HG02970 (cell line): ENCODE measurements around the gene DNM1.

Experiments used
- ATAC-seq: cut with Tn5 transposase; IDR thresholded peaks from one replicate; pipeline ENCODE4 v1.9.1; 2021; ENCODE audit warnings: mild to moderate bottlenecking, moderate library complexity, moderate number of reproducible peaks; ENCODE audit not compliant: unreplicated experiment, low FRiP score

Gene DNM1

DNA sequence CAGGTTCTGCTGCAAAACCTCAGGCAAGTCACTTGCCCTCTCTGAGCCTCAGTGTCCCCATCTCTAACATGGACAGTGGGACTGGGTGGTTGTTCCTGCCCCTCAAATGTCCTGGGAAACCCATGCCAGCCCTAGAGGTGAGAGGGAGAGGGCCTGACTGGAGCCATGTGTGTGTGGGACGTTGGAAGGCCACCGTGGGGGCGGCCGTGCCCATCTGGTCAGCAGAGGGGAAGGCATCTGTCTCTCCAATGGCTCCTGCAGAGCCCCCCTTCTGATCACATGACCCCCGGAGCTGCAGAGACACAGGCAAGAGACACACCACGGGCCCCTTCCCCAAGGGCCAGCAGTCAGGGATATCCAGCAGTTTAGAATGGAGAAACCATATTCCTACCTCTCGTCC is 1.7 kb downstream of the DNM1 start:
- no peak for ATAC-seq

DNA sequence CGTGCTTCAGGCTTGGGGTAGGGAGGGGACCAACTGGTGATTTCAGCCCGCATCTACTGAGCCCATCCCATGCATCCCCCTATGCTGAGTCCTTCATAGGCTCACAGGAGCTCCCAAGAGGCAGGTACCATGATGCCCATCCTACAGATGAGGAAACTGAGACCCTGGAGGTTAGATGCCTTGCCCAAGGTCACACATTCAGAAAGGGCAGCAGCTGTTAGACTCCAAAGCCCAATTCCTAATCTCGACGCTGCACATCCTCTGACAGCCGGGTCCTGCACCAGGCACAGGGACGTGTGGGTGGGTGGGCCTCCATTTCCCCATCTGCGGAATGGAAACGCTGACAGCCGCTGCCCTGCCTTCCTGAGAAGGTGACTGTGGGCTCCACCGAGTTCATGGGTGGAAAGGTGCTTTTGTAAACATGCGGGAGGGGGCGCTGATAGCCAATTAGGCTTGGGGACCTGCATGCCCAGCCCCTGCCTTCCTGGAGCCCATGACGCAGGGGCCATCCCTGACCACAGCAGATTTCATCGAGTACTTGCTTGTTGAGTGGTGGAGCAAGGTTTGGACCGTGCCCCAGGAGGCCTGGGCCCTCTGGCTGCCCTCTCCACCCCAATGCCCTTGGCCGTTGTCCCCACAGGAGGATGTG is 2.2 kb downstream of the DNM1 start:
- no peak for ATAC-seq

DNA sequence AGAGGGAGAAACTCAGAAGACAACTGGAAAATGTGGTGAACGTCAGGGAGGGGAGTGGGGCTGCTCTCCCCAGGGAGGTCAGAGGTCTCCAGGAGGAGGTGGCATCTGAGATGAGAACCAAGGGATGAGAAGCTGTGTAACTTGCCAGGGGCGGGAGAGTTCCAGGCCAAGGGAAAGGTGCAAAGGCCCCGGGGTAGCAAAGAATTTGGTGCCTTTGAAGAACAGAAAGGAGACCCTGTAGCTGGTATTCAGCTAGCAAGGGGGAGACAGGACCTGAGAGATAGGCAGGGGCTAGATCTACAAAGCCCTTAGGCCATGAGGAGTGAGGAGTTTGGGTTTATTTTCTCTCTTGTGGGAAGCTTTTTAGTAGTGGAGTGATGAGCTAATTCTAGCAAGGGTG is 3.3 kb downstream of the DNM1 start:
- no peak for ATAC-seq

DNA sequence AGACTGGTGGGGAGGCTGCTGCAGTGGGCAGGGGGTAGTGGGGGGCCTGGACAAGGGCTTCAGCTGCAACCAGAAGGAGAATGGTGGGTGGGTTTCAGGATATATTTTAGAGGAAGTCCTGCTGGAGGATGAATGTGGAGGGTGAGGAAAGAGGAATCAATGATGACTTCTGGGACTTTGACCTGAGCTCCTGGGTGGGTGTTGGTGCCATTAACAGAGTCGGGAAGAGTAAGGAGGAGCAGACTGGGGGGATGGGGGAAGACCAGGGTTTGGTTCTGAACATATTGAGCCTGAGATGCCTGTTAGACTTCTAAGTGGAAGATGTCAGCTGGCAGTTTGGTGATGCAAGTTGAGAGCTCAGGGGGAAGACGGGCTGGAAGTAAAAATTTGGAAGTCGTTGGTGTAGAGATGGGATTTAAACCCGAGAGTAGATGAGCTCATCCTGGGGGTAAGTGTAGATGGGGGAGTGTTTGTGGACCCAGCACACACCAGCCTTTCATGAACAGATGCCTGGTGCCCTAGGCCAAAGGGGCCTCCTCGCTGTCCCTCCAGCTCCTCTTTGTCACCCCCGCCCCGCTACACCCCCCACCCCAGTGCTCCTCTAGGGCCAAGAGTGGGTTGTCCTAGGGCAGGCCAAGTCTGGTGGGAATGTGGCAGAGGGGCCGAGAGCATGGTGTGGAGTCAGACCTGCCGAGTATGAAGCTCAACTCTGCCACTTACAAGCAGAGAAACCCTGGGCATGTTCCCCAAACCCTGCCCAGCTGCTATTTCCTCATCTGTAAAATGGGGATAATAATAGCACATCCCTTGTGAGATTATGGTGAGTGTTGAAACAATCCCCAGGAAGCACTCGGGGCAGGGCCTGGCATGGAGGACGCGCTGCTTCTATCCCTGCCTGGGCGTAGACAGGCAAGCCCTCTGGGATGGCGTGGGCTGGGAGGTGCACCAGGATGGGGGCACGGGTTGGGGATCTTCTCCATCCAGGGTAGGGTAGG is 4.0 kb downstream of the DNM1 start:
- no peak for ATAC-seq

DNA sequence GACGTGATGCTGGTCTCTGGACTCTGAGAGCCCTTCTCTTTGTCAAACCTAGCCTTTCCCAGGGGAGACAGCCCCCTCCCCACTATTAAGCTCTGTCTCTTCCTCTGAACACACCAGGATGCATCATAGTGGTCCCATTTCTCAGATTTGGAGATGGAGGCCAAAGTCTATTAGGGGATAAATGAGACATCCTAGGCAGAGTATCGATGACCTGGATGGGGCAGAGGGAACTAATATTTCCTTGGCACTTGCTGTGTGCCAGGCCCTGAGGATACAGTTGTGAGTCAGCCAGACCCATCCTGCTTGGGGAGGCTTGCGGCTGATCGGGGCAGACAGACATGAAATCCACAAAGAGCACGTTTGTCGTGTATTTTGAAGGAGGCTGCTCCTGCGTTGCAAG is 5.2 kb downstream of the DNM1 start:
- no peak for ATAC-seq

DNA sequence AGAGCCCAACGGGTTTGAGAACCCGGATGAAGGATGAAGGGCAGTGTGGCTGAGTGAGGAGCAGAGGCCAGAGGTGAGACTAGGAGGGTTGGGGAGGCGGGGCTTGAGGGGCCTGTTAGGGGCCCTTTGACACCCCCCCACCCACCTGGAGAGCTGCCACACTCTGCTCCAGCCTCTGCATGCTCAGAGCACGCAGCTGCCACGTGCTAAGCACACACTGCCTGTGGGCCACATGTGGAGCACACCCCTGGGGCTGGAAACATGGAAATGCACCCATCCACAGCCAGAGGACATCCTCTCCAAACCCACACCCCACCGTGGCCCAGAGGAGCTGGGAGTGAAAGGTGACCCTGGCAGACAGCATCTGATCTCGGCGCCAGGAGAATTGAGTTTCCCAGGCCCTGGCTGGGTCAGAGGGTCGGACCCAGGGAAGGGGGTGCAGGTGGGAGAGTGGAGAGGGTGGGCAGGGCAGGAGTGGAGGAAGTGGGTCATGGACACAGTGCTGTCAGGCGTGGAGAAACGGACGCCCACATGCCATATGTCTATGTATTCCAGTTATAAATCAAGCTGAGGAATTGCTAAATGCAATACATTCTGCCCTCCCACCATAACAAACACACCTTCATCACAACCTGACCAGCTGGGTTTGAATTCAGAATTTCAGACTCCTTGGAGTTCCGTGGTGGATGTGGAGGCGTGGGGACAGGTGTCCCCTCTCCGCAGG is 5.9 kb downstream of the DNM1 start:
- no peak for ATAC-seq

DNA sequence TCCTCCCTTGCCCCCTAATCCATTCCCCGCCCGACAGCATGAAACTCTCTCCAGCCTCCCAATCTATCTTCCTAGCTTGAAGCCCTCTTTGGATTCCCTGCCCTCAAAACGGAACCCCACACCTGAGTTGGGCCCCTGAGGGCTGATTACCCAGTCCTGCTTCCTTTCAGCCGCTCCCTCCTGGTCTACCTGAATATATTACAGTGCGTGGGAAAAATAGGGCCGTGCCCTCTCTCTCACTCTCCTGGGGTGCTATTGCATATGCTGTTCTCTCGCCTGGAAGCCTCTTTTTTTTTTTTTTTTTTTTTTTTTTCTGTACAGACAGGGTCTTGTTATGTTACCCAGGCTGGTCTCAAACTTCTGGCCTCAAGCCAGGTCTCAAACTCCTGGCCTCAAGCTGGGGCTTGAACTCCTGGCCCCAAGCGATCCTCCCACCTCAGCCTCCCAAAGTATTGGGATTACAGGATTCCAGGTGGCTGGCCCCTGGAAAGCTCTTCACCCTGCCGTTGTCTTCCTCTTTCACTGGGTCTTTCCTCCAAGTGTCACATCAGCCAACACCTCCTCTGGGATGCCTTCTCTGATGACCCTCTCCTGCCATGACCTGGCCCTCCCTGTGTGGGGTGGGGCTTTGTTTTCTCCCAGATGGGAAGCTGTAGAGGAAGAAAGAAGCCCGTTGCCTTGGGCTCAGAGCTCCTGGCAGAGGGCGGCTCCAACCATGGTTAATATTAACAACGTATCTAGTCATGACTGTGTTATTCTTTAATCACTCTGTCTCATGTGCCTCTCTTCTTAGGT is 8.2 kb downstream of the DNM1 start:
- ATAC-seq, result no peak

DNA sequence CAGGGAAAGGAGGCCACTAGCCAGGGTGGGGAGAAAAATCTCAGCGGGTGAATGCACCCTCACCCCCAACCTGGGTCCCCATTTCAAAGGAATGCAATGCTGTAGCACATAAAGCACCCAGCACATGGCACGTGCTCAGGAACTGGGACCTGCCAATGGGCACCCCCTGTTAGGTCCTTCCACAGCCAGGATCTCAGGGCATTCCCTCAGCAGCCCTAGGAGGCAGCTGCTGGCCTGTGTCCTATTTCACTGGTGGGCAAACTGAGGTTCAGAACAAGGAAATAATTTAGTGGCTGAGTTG is 8.8 kb downstream of the DNM1 start:
- ATAC-seq, result no peak

DNA sequence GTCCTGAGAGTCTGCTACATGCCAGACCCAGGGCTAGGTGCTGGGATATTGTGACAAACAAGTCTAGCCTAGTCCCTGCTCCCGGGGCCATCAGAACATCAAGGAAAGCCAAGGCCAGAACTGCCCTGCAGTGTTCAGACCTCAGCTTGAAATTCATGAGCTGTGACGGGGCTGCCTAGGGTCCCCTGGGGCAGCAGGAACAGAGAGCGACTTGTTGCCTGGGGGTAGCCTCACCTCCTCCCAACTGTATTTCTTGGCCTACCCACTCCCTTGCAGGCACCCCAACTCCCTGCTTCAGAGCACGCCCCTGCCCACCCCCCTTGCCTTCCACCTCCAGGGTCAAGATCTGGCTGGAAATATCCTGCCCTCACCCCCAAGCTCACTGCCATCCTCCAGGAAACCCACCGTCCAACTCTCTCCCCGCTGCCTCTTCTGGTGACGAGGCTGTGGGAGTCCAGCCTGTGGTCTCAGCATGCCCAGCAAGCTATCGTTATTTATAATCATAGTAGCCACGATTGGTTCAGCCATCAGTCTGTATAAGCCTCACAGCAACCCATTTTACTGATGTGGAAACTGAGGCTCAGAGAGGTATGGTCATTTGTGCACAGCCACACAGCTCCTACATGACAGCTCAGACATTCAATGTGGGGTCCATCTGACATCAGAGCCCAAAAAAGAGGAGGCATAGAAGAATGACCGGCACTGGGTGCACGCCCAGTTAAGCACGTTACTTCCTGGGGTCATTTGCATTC is 10.7 kb downstream of the DNM1 start:
- no peak for ATAC-seq

DNA sequence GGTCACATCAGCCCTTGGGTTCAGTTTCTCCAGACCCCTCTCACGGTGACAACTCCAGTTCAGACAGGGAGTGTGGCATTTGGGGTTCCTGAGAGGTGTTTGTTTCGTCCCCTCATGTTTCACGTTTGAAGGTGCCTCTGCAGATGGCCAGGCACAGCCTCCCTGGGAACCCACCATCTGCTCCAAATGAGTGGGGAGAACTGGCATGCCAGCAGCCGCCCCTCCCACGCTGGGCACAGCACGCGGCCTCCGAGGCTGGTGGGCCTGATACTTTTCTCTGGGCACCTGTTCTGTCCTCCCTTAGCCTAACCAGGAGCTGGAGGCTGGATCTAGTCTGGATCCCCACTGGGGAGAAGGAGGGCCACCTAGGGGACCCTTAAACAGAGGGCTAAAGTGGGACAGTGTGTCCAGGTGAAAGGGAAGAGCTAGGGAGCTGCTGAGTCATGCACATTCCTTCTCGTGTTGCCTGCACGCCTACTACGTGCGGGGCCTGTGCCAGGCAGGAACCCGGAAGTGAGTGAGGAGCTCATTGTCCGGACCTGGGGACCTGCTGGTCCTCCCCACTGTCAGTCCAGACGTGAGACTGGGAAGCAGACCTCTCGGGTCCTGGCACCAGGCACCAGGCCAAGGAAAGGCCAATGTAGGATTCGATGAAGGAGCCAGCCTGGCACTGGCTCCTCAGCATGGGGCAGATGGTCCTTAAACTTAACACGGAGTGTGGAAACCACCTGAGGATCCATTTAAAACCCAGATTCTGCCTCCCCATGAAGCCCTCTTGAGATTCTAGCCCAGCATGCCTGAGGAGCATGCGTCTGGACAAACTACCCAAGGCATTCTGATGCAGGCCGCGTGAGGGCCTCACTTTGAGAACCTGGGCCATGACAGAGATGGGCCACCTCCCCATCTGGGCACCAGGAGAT is 11.7 kb downstream of the DNM1 start:
- ATAC-seq, result no peak

DNA sequence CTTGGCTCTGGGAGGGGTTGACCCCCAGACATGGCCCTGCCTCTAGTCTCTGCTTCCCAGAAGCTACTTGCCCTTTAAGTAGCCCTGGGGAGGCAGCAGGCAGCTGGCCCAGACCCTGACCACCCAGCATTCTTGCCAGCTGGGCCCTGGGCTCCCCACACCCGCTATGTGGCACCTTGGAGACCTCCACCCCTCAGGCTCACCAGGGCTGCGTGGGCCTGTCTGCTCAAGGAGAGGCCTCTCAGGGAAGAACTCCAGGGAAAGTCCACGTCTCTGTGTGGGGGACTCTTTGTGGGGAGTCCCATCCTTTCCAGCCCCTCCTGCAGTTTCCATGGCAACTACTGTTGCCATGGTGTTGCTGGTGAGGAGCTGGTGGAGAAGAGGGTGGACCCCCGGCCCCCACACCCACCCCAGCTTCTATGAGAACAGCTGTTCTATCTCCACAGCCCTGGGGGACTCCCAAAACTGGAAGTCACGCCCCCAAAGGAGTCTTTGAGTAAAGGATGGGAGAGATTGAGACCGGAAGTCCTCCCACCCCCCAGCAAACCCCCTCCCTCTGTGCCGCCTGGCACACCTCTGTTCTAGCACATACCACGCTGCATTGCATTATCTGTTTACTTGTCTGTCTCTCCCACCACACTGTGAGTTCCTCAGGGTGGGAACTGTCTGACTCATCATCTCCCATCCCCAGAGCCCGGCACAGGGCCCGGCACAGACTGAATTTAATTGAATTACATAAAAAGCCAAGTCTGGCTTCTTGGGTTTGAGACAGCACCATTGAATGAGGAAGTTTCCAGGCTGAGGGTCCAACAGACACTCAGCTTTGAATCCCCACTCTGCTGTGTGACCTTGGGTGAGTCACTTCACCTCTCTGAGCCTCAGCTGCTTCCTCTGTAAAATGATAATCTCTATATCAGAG is 12.6 kb downstream of the DNM1 start:
- ATAC-seq, result no peak

DNA sequence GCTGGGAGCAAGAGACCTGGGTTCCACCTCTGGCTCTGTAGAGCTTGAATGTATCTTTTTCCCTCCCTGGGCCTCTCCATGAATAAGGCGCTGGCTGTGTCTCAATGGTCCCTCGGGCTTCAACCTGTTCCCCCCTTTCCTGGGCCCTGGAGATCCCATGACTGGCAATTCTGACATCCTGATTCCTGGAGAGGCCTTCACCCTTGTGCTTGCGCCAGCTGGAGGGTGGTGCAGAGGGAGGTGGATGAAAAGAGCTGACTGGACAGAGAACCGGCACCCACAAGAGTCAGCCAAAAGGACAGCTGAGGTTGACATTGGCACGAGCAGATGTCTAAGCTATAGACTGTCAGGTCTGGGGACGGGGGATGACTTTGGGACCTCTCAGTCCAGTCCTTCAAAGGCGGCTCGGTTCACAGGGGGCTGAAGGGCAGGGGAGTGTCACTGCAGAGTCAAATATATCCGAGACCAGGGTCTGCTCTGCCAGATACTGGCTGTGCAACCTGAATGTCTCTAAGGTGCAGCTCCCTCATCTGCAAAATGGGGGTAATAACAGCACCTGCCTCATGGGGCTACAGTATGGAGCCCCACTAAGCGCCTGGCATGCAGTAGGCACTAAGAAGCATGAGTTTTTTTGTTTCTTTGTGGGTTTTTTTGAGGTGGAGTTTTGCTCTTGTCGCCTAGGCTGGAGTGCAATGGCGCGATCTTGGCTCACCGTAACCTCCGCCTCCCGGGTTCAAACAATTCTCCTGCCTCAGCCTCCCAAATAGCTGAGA is 13.8 kb downstream of the DNM1 start:
- ATAC-seq, result no peak

DNA sequence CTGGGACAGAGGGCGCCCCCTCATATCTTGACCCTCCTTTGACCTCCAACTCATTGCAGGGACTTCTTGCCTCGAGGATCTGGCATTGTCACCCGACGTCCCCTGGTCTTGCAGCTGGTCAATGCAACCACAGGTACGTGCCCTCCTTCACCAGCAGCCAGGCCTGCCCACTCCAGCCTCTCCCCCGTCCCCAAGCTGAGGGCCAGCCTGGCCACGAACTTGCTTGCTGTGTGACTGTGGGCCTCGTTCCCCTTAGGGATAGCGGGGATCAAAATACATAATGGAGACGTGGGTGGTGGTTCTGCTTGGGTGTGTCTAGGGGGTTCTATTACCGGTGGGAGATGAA is 15.0 kb downstream of the DNM1 start:
- no peak for ATAC-seq

DNA sequence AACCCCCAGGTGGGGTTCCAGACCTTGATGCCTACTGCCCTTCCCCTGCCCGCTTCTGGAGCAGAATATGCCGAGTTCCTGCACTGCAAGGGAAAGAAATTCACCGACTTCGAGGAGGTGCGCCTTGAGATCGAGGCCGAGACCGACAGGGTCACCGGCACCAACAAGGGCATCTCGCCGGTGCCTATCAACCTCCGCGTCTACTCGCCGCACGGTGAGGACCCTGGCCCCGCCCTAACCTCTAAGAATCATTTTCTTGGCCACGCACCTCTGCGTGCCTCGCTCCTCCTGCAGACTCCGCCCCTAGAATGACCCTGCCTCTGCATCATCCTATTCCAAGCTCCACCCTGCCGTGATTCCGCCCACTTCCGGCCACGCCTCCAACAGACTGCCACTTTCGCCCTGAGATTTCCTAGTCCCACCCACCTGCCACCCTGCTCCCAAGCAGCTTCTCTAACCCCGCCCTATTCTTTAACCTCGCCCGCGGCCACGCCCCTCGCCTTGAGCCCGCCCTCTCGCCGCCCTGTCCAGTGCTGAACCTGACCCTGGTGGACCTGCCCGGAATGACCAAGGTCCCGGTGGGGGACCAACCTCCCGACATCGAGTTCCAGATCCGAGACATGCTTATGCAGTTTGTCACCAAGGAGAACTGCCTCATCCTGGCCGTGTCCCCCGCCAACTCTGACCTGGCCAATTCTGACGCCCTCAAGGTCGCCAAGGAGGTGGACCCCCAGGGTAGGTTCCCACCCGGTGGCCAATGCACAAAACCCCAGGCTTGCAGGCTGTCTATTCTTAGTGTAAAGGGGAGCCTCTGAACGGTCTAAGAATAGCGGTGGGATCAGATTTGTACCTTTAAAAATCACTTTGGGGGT is 15.6 kb downstream of the DNM1 start:
- ATAC-seq, result no peak

DNA sequence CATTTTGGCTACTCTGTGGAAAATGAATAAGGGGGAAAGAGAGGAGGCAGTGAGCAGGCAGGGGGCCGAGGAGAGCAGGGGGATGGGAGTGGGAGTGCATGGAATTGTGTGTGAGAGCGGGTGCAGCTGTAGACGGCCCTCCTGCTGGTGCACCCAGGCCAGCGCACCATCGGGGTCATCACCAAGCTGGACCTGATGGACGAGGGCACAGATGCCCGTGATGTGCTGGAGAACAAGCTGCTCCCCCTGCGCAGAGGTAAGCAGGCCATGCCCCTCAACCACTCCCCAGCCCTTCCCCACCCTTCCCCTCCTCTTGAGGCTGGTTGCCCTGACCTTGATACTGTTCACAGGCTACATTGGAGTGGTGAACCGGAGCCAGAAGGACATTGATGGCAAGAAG is 16.7 kb downstream of the DNM1 start:
- ATAC-seq, result no peak

DNA sequence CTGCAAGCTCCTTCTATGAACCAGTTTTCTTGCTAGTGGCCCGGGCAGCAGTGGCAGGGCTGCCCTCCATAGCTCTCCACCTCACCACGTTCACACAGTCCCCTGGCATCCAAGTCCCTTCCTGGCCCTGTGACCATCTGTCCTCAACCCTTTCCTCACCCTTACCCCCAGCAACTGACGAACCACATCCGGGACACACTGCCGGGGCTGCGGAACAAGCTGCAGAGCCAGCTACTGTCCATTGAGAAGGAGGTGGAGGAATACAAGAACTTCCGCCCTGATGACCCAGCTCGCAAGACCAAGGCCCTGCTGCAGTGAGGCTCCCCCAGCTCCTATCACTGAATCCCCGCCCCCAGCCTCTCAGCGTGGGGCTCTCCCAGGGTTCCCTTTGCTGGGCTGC is 18.8 kb downstream of the DNM1 start:
- no peak for ATAC-seq
